ENCODE data around the gene ENPP1.

DNA sequence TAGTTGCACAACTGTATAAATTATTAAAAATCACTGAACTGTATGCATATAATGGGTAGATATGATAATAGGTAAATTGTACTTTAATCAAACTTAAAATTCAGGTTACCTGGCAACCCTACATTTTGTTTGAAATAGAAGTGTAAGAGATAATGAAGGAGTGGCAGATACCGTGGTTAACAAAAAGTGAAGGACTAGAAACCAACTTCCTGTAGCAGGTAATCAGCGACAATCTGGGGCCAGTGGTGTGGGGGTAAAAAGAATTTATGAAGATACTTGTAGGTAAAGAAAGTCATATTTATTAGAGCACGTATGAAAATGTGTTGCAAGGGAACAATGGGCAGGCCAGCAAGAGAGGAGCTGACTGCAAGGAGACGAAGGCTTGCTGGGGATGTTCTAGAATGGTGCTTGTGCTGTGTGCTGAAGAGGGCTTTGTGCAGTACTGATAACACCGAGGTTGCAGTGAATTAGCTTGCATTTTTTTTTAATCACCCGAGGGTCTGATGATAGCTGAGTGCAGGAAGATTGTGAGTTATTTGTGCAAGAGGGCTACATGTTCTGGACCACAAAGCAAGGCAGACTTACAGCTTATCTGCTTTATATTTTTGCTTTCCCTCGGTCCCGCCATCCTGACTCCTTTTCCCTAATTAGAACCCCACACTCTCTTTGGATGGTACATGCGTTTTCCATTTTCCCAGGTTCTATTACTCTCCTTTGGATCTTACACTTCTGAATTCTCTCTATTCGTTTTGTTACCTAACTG lies 4.6 kb upstream of the ENPP1 start:
- TF ChIP-seq, protein P1, sequence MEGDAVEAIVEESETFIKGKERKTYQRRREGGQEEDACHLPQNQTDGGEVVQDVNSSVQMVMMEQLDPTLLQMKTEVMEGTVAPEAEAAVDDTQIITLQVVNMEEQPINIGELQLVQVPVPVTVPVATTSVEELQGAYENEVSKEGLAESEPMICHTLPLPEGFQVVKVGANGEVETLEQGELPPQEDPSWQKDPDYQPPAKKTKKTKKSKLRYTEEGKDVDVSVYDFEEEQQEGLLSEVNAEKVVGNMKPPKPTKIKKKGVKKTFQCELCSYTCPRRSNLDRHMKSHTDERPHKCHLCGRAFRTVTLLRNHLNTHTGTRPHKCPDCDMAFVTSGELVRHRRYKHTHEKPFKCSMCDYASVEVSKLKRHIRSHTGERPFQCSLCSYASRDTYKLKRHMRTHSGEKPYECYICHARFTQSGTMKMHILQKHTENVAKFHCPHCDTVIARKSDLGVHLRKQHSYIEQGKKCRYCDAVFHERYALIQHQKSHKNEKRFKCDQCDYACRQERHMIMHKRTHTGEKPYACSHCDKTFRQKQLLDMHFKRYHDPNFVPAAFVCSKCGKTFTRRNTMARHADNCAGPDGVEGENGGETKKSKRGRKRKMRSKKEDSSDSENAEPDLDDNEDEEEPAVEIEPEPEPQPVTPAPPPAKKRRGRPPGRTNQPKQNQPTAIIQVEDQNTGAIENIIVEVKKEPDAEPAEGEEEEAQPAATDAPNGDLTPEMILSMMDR (IDR thresholded peaks at IDR 0.05 in 2 of 3, conservative IDR thresholded peaks at IDR 0.05 in 1 of 3; ENCODE audit: borderline replicate concordance in 1 of 3, insufficient read depth in 1 of 3, low read depth in 2 of 3, low read length in 2 of 3) = no peak
- TF ChIP-seq RAD21 (IDR thresholded peaks at IDR 0.05; ENCODE audit: low read depth) (no peak), POLR2A (IDR thresholded peaks at IDR 0.05; ENCODE audit: borderline replicate concordance, extremely low read depth, insufficient read depth, insufficient read length) (no peak), EZH2 (IDR thresholded peaks at IDR 0.05) (no peak), ZNF274 (IDR thresholded peaks at IDR 0.05; ENCODE audit: low read depth, low read length) (no peak)

Data from HCT116 (cell line).